Measurements from ENCODE around the gene HS6ST1. TPM values are rescaled to one million over a fixed set of nuclear protein-coding genes. Genes with fewer than 3 reads are reported as not detected.

Gene HS6ST1
- total and polyA plus RNA-seq, 10 donors, result 7.2 to 99.5 (median 57.0) TPM

DNA sequence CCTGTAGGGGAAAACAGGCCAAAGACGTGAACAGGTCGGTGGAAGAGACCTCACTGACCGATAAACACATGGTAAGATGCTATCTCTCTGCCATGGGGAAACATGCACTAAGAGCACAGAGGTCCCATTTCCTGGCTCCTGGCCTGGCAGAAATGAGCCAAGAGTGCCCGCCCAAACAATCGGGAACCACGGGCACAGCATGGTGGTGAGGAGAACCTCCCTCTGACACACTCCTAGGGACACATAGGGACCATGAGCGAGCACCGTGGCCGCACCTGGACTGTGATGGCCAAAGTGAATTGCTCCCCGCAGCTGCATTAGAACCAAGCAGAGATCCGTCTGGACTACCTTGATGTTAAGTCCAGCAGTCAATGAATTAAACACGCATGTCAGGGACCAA, 11.1 kb downstream of the HS6ST1 start:
- intact Hi-C loops (cut with DNase I; ENCODE audit: low total_unique reads), result no loop called here
- H3K36me3 ChIP-seq, result peaks cover 0 to 32% (median 0%) of the 10 kb centered on the region in 6 donors
- H3K4me1 ChIP-seq, result peaks cover 31 to 100% (median 97%) of the 10 kb centered on the region in 6 donors
- H3K9me3 ChIP-seq, result no peaks in the 10 kb centered on the region
- H3K27ac ChIP-seq, result peak overlapping the region in 5 of 8 donors; percentile 54 to 78 (median 65)
- peak; percentile 76 for DNase-seq
- no peaks in the 10 kb centered on the region for H3K27me3 ChIP-seq (replicated peaks in 1 of 7)
- TF ChIP-seq POLR2AphosphoS5 (IDR thresholded peaks at IDR 0.05) (peak in 1 of 3 donors; percentile 42), POLR2A (IDR thresholded peaks at IDR 0.05) (no peak)
- WGBS, 5 donors, result 71 to 83% (median 79%) methylated on average over 12 of the region's 12 CpGs
- H3K4me3 ChIP-seq, result no peak overlapping the region

DNA sequence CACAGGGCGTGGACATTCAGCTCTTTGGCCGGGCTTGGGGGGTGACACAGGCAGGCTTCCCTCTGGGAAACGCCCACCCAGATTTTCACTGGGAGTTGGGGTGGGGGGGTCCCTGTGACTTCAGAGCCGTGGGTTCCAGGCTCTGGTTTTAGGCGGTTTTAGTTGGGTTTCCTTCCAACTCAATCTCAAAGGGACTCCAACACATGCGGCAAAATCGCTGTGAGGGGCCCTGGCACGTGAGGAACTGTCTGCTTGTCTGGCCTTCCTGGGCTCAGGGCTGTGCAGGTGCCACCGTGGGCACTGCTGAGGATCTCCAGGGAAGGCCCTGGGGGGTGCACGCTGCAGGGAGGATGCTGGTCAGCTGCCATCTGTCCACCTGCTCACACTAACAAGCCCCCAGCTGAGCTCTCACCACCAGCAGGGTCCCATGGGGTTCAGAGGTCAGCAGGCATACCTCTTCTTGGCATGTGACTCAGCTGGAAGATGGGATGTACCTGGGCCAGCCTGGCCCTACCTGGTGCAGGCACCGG, 11.7 kb downstream of the HS6ST1 start:
- TF ChIP-seq POLR2AphosphoS5 (IDR thresholded peaks at IDR 0.05), result no peak
- TF ChIP-seq, protein P1, sequence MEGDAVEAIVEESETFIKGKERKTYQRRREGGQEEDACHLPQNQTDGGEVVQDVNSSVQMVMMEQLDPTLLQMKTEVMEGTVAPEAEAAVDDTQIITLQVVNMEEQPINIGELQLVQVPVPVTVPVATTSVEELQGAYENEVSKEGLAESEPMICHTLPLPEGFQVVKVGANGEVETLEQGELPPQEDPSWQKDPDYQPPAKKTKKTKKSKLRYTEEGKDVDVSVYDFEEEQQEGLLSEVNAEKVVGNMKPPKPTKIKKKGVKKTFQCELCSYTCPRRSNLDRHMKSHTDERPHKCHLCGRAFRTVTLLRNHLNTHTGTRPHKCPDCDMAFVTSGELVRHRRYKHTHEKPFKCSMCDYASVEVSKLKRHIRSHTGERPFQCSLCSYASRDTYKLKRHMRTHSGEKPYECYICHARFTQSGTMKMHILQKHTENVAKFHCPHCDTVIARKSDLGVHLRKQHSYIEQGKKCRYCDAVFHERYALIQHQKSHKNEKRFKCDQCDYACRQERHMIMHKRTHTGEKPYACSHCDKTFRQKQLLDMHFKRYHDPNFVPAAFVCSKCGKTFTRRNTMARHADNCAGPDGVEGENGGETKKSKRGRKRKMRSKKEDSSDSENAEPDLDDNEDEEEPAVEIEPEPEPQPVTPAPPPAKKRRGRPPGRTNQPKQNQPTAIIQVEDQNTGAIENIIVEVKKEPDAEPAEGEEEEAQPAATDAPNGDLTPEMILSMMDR (IDR thresholded peaks at IDR 0.05 in 8 of 11, conservative IDR thresholded peaks at IDR 0.05 in 3 of 11), result no peak
- no peak for TF ChIP-seq POLR2A (IDR thresholded peaks at IDR 0.05)
- peak; percentile 75 for DNase-seq
- intact Hi-C loops (cut with DNase I; ENCODE audit: low total_unique reads), result no loop called here
- Histone ChIP-seq H3K27ac (peak overlapping the region in 4 of 8 donors; percentile 55 to 78 (median 70)), H3K36me3 (peaks cover 0 to 32% (median 0%) of the 10 kb centered on the region in 6 donors), H3K4me1 (peaks cover 31 to 100% (median 97%) of the 10 kb centered on the region in 6 donors), H3K27me3 (replicated peaks in 1 of 7) (no peaks in the 10 kb centered on the region), H3K9me3 (no peaks in the 10 kb centered on the region), H3K4me3 (no peak overlapping the region)
- WGBS, 5 donors, result 78 to 92% (median 79%) methylated on average over 3 to 11 of the region's 11 CpGs

DNA sequence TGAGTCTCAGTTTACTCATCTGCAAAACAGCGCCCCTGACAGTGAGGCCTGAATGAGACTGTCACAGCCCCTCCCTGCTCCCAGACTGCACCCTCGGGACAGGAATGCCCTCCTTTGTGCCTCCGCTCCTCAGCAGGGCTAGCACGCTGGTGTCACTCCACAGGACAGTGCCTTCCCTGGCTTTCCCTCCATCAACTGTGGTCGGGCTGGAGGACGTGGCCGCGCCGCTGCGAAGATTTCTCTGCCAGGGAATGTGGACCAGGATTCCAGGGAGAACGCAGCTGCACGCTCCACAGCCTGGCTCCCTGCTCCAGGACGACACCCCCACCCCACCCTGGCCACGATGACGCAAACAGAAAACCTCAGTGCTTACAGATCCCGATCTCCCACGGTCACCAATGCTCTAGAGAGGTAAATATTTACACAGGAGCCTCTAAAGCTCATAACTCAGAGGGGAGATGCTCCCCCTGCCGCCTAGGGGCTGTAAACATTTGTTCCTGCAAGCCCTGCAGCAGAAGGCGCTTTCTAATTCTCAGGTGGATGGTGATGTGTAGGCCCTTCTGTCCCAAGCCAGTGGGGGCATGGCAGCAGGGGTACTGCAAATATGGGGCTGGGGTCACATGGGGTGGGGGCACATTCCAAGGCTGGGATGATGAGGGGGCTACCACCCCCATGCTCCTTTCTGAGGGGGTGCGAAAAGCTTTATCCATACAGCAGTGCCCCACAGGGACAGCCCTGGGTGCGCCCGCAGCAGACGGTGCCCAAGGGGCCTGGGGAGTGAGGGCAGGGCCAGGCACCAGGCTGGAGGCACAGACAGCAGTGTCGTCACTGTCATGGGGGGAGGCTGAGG, 12.4 kb downstream of the HS6ST1 start:
- no peak for DNase-seq
- TF ChIP-seq, protein P1 (IDR thresholded peaks at IDR 0.05 in 8 of 11, conservative IDR thresholded peaks at IDR 0.05 in 3 of 11), result no peak
- TF ChIP-seq POLR2A (IDR thresholded peaks at IDR 0.05), result no peak
- no peak for TF ChIP-seq POLR2AphosphoS5 (IDR thresholded peaks at IDR 0.05)
- 70 to 83% (median 78%) methylated on average over 17 to 24 of the region's 24 CpGs for WGBS, 5 donors
- Histone ChIP-seq H3K4me1 (peaks cover 31 to 100% (median 92%) of the 10 kb centered on the region in 6 donors), H3K27ac (peak overlapping the region in 6 of 8 donors; percentile 17 to 78 (median 58)), H3K27me3 (replicated peaks in 1 of 7) (no peaks in the 10 kb centered on the region), H3K9me3 (no peaks in the 10 kb centered on the region), H3K36me3 (peaks cover 0 to 26% (median 0%) of the 10 kb centered on the region in 6 donors), H3K4me3 (no peak overlapping the region)
- intact Hi-C loops (cut with DNase I; ENCODE audit: low total_unique reads), result no loop called here

DNA sequence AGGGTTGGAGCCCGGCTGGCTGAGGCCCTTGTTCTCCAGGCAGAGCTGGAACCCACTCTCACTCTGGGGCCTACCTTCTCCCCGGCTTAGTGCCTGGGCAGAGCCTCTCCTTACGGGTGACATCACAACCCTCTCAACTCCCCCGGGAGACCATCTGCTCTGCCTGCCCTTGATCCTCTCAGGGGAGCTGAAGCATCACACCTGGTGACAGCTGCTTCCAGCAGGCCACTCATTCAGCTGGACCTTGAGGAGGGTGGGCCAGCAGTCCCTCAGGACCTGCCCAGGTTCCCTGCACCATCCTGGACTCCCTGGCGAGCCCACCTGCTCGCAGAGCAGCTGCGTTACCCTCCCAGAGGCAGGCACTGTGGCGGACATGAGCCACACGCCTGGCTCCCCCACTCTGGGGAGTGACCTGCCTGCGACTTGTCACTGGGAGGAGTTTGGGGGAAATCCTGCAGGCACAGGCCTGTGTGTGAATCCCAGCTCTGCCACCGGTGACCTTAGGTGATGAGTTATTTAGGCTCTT, 13.1 kb downstream of the HS6ST1 start:
- no peak for TF ChIP-seq POLR2A (IDR thresholded peaks at IDR 0.05)
- TF ChIP-seq POLR2AphosphoS5 (IDR thresholded peaks at IDR 0.05), result peak in 1 of 3 donors; percentile 7
- Histone ChIP-seq H3K9me3 (no peaks in the 10 kb centered on the region), H3K36me3 (peaks cover 0 to 25% (median 0%) of the 10 kb centered on the region in 6 donors), H3K27ac (peak overlapping the region in 7 of 8 donors; percentile 17 to 78 (median 51)), H3K4me3 (no peak overlapping the region), H3K4me1 (peaks cover 31 to 100% (median 89%) of the 10 kb centered on the region in 6 donors), H3K27me3 (replicated peaks in 1 of 7) (no peaks in the 10 kb centered on the region)
- 27 to 61% (median 54%) methylated on average over 9 to 11 of the region's 11 CpGs for WGBS, 5 donors
- DNase-seq, result peak; percentile 74
- intact Hi-C loops (cut with DNase I; ENCODE audit: low total_unique reads), result no loop called here

Measured in spleen (tissue), 11 donors.